Suprapubic skin (tissue), 4 donors: ENCODE results near the gene H19. TPM values are rescaled to one million over a fixed set of nuclear protein-coding genes. Genes with fewer than 3 reads are reported as not detected.

Source experiments
- DNase-seq, 2 donors: peaks; one replicate each; pipeline ENCODE4 v3.0.0-alpha.2; 2019; ENCODE audit warnings: low spot score in 2 of 2
- H3K27ac ChIP-seq: fragments of 200-600 bp; sonication (generic); one replicate; pipeline ENCODE4 v1.5.1; 2019
- H3K27me3 ChIP-seq: fragments of 200-600 bp; sonication (generic); one replicate; pipeline ENCODE4 v1.5.1; 2019
- H3K36me3 ChIP-seq: fragments of 200-600 bp; sonication (generic); one replicate; pipeline ENCODE4 v1.5.1; 2019
- H3K4me1 ChIP-seq: fragments of 200-600 bp; sonication (generic); one replicate; pipeline ENCODE4 v1.5.1; 2019
- H3K4me3 ChIP-seq: fragments of 200-600 bp; sonication (generic); one replicate; pipeline ENCODE4 v1.5.1; 2019; ENCODE audit warnings: mild to moderate bottlenecking
- H3K9me3 ChIP-seq: fragments of 200-600 bp; sonication (generic); one replicate; pipeline ENCODE4 v1.5.1; 2019
- CTCF ChIP-seq, 2 donors: fragments of 200-600 bp in 1 of 2; fragments of 450-650 bp in 1 of 2; sonication (generic) in 1 of 2; IDR thresholded peaks; one replicate each; pipeline ENCODE4 v1.5.1; 2016 to 2019; ENCODE audit warnings: antibody characterized with exemption in 2 of 2, mild to moderate bottlenecking in 1 of 2, moderate library complexity in 1 of 2
- EP300 ChIP-seq: sonication (generic); formaldehyde crosslinking; IDR thresholded peaks from one replicate; pipeline ENCODE4 v1.6.1; 2017; ENCODE audit warnings: antibody characterized with exemption
- POLR2A ChIP-seq, 2 donors: fragments of 450-650 bp; IDR thresholded peaks; one replicate each; pipeline ENCODE4 v1.6.1; 2017; ENCODE audit warnings: antibody characterized with exemption in 2 of 2, mild to moderate bottlenecking in 2 of 2, moderate library complexity in 2 of 2
- POLR2AphosphoS5 ChIP-seq, 3 donors: sonication (generic); formaldehyde crosslinking; IDR thresholded peaks; one replicate each; pipeline ENCODE4 v1.6.1; 2017; ENCODE audit warnings: antibody characterized with exemption in 3 of 3
- WGBS: methylation state at CpG from one replicate; pipeline ENCODE4 v1.1.5; 2018; 5-methylcytosine and 5-hydroxymethylcytosine counted together
- total RNA-seq, 4 donors: library from RNA; depleted of rRNA; stranded (reverse); fragments of >200 nt; gene quantifications; one replicate each; pipeline ENCODE4 v1.1.0, GENCODE V29; 2016

H19 gene
- total RNA-seq: 10 to 100 TPM; 20.0 to 62.2 (median 40.4) TPM

- Histone ChIP-seq H3K27ac (no peak within 1 kb of the TSS), H3K27me3 (no peaks in the 10 kb centered on the region), H3K4me1 (no peaks in the 10 kb centered on the region), H3K9me3 (no peaks in the 10 kb centered on the region), H3K4me3 (no peak within 1 kb of the TSS), H3K36me3 (no peaks in the 10 kb centered on the region)
- TF ChIP-seq POLR2A (IDR thresholded peaks at IDR 0.05): no peak
- no peak for TF ChIP-seq POLR2AphosphoS5 (IDR thresholded peaks at IDR 0.05)
- TF ChIP-seq EP300: no peak
- TF ChIP-seq CTCF (IDR thresholded peaks at IDR 0.05): no peak
- no peak for DNase-seq
- no CpG with 5 or more reads among the region's 14 CpGs for WGBS
Observed at GRCh38 chr11:1997755-1998154, at the start of gene H19. H19 (minus strand) TSS chr11:1997842.

DNA sequence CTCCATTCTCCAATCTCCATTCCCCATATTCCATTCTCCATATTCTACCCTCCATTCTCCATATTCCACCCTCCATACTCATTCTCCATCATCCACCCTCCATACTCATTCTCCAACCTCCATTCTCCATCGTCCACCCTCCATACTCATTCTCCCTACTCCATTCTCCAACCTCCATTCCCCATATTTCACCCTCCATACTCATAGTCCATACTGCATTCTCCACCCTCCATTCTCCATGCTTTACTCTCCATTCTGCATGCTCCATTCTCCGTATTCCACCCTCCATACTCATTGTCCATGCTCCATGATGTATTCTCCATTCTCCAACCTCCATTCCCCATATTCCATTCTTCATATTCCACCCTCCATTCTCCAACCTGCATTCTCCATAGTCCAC lies 44.3 kb upstream of the H19 start:
- Histone ChIP-seq H3K4me3 (no peak overlapping the region), H3K27ac (no peak overlapping the region), H3K27me3 (peaks cover 19% of the 10 kb centered on the region), H3K4me1 (no peaks in the 10 kb centered on the region), H3K36me3 (no peaks in the 10 kb centered on the region), H3K9me3 (no peaks in the 10 kb centered on the region)
- no peak for TF ChIP-seq POLR2A (IDR thresholded peaks at IDR 0.05)
- TF ChIP-seq EP300: no peak
- no peak for TF ChIP-seq POLR2AphosphoS5 (IDR thresholded peaks at IDR 0.05)
- TF ChIP-seq CTCF (IDR thresholded peaks at IDR 0.05): no peak
- DNase-seq: no peak
- WGBS: 72% methylated on average over 2 of the region's 2 CpGs

DNA sequence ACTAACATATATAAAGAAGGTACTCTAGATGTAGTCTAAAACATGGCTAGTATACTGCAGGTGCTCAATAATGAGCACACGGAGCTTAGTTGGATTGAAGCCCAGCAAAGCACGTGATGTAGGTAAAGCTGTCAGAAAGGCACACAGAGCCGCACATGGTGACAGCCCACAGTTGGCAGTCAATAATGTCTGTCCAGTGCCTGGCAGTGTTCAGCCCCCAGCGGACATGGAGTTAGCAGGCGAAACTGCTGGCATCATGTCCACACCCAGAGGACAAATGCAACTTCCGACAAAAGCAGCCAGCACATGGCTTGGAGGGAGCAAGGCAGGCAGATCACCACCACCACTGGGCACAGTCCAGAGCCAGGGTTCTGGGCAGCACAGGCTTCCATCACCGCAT lies 43.5 kb upstream of the H19 start:
- Histone ChIP-seq H3K4me1 (no peaks in the 10 kb centered on the region), H3K27ac (no peak overlapping the region), H3K36me3 (no peaks in the 10 kb centered on the region), H3K4me3 (no peak overlapping the region), H3K9me3 (no peaks in the 10 kb centered on the region), H3K27me3 (peaks cover 18% of the 10 kb centered on the region)
- TF ChIP-seq CTCF (IDR thresholded peaks at IDR 0.05): no peak
- no peak for TF ChIP-seq POLR2AphosphoS5 (IDR thresholded peaks at IDR 0.05)
- TF ChIP-seq POLR2A (IDR thresholded peaks at IDR 0.05): no peak
- TF ChIP-seq EP300: no peak
- no peak for DNase-seq
- no CpG with 5 or more reads among the region's 7 CpGs for WGBS

DNA sequence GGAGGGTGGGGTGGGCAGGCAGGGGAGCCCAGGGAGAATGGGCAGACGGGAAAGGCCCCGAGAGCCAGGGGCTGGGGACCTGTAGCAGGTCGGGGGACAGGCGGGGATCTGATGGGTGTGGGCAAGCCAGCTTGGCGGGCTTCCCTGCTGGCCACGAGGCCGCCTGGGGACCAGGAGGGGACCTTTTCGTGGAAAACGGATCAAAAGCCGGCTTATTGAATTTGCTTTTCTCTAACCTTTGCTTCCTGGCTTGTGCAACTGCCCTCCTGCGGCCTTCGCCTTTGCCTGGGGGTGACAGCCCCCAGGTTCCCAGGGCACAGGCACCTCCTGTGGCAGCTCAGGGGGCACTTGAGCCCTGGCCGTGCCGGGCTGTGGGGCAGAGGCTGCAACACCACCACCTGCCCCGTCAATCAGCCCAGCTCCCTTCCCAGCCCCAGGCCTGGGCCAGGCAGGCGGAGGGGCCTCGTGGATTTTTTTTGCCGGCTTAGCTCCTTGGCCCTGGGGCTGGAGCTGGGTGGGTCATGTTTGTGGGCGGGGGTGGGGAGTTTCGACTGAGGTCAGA lies 41.6 kb upstream of the H19 start:
- H3K27ac ChIP-seq: no peak overlapping the region
- DNase-seq: no peak
- H3K4me1 ChIP-seq: no peaks in the 10 kb centered on the region
- no CpG with 5 or more reads among the region's 20 CpGs for WGBS
- H3K4me3 ChIP-seq: no peak overlapping the region
- peaks cover 4% of the 10 kb centered on the region for H3K27me3 ChIP-seq
- no peak for TF ChIP-seq POLR2AphosphoS5 (IDR thresholded peaks at IDR 0.05)
- no peak for TF ChIP-seq POLR2A (IDR thresholded peaks at IDR 0.05)
- TF ChIP-seq EP300: no peak
- no peak for TF ChIP-seq CTCF (IDR thresholded peaks at IDR 0.05)
- no peaks in the 10 kb centered on the region for H3K9me3 ChIP-seq
- H3K36me3 ChIP-seq: no peaks in the 10 kb centered on the region

DNA sequence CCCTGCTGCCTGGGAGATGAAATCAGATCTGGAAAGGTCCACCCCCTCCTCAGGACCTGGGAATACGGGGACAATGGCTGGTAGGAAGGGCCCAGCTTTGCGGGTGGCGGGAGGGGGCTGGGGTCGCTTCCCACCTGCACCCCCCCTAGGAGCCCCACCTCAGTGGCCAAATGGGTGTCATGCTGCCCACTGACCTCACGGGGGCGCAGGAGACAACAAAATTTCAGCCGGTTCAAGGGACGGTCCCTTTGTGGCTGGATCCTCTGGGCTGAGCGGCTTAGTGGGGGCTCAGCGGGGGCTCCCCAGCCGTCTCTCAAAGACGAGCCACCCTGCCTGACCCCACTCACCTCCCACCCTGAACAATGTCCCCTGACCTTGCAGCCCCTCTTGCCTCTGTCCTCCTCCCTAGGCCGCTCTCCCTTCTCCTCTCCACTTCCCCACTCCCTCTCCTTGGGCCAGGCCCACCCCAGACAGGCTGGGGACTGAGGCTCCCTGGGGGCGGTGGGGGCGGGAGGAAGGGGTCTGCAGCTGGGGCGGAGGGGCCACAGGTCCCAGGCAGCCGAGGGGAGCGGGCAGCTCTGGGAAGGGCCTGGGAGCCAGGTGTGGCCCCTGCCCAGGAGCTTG lies 39.3 kb upstream of the H19 start:
- Histone ChIP-seq H3K9me3 (no peaks in the 10 kb centered on the region), H3K36me3 (no peaks in the 10 kb centered on the region), H3K4me1 (no peaks in the 10 kb centered on the region), H3K27ac (no peak overlapping the region), H3K4me3 (no peak overlapping the region), H3K27me3 (peaks cover 2% of the 10 kb centered on the region)
- no CpG with 5 or more reads among the region's 18 CpGs for WGBS
- no peak for TF ChIP-seq CTCF (IDR thresholded peaks at IDR 0.05)
- no peak for TF ChIP-seq POLR2A (IDR thresholded peaks at IDR 0.05)
- no peak for TF ChIP-seq POLR2AphosphoS5 (IDR thresholded peaks at IDR 0.05)
- TF ChIP-seq EP300: no peak
- no peak for DNase-seq
